KMS-11 (cell line): ENCODE data around the gene TOMM22.

Source experiments
- H2AFZ ChIP-seq: fragments of 200-600 bp; sonication (generic); 2 replicates; pipeline ENCODE4 v1.6.1; 2016; ENCODE audit warnings: antibody characterized with exemption, mixed run types, low read depth
- H3K27ac ChIP-seq: fragments of 200-600 bp; sonication (generic); 2 replicates; pipeline ENCODE4 v1.6.1; 2016; ENCODE audit warnings: mild to moderate bottlenecking, mixed run types
- H3K27me3 ChIP-seq: fragments of 200-600 bp; sonication (generic); 2 replicates; pipeline ENCODE4 v1.6.1; 2017; ENCODE audit warnings: mild to moderate bottlenecking, low read depth, mixed run types, moderate library complexity; ENCODE audit not compliant: insufficient read depth
- H3K36me3 ChIP-seq: fragments of 200-600 bp; sonication (generic); 2 replicates; pipeline ENCODE4 v1.6.1; 2017; ENCODE audit warnings: mild to moderate bottlenecking, mixed run types; ENCODE audit not compliant: insufficient read depth
- H3K4me1 ChIP-seq: fragments of 200-600 bp; sonication (generic); 2 replicates; pipeline ENCODE4 v1.6.1; 2016; ENCODE audit warnings: mild to moderate bottlenecking, low read depth, mixed run types; ENCODE audit not compliant: poor library complexity, severe bottlenecking
- H3K4me2 ChIP-seq: fragments of 200-600 bp; sonication (generic); 2 replicates; pipeline ENCODE4 v1.7.0; 2016; ENCODE audit warnings: mild to moderate bottlenecking, mixed run types
- H3K4me3 ChIP-seq: fragments of 200-600 bp; sonication (generic); IDR thresholded peaks from 2 replicates; pipeline ENCODE4 v1.6.1; 2017; ENCODE audit warnings: low read depth, low read length, mixed read lengths; ENCODE audit not compliant: insufficient read depth
- H3K79me2 ChIP-seq: fragments of 200-600 bp; sonication (generic); 2 replicates; pipeline ENCODE4 v1.6.1; 2016; ENCODE audit warnings: low read depth, mixed run types; ENCODE audit not compliant: insufficient read depth
- H3K9ac ChIP-seq: fragments of 200-600 bp; sonication (generic); 2 replicates; pipeline ENCODE4 v1.6.1; 2016; ENCODE audit warnings: mild to moderate bottlenecking, mixed run types
- H4K20me1 ChIP-seq: fragments of 200-600 bp; sonication (generic); 2 replicates; pipeline ENCODE4 v1.6.1; 2016; ENCODE audit warnings: mild to moderate bottlenecking, mixed run types; ENCODE audit not compliant: insufficient read depth
- TF ChIP-seq, protein P1 (sequence below): fragments of 200-600 bp; sonication (generic); conservative IDR thresholded peaks from 2 replicates; pipeline ENCODE4 v1.6.1; 2017; ENCODE audit warnings: low read depth, mild to moderate bottlenecking, antibody characterized with exemption, low read length, moderate library complexity, mixed read lengths

The TOMM22 gene

DNA sequence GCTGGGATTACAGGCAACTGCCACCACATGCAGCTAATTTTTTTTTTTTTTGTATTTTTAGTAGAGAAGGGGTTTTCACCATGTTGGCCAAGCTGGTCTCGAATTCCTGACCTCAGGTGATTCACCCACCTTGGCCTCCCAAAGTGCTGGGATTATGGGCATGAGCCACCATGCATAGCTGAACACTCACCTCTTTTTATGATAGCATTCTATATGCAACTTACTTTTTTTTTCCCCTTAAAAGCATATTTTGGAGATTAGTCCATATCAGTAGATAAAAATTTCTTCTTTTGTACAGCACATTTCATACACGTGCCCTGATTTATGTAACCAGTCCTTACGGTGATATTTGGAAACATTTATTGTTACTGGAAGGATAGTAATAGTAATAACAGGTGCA is 38.6 kb downstream of the TOMM22 start:
- Histone ChIP-seq H4K20me1 (no peaks in the 10 kb centered on the region), H3K36me3 (peaks cover 7% of the 10 kb centered on the region; the same call in 1 of the 2 replicates)

DNA sequence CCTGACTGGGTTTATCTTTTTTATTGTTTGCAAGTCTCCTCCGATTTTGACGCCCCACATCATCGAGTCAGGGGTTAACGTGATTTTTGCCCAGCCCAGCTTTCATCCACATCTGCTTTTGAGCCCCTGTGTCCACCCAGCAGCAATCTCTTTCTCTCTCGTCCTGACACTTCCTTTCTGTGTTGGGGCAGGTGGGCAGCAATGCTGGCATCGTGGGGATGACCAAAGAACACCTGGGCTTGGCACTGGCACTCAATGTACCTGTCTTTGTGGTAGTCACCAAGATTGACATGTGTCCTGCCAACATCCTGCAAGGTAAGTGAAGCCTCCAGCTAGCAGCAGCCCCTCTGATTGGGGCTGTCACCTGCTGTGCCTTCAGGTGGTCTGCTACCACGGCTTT is 39.8 kb downstream of the TOMM22 start:
- Histone ChIP-seq H3K4me3 (no peak overlapping the region), H3K27me3 (no peaks in the 10 kb centered on the region), H3K4me2 (no peak overlapping the region), H3K36me3 (peaks cover 7% of the 10 kb centered on the region; the same call in 1 of the 2 replicates), H3K27ac (no peak overlapping the region), H4K20me1 (no peaks in the 10 kb centered on the region), H2AFZ (no peak overlapping the region), H3K79me2 (no peaks in the 10 kb centered on the region), H3K4me1 (no peaks in the 10 kb centered on the region), H3K9ac (no peak overlapping the region)
- TF ChIP-seq, protein P1, sequence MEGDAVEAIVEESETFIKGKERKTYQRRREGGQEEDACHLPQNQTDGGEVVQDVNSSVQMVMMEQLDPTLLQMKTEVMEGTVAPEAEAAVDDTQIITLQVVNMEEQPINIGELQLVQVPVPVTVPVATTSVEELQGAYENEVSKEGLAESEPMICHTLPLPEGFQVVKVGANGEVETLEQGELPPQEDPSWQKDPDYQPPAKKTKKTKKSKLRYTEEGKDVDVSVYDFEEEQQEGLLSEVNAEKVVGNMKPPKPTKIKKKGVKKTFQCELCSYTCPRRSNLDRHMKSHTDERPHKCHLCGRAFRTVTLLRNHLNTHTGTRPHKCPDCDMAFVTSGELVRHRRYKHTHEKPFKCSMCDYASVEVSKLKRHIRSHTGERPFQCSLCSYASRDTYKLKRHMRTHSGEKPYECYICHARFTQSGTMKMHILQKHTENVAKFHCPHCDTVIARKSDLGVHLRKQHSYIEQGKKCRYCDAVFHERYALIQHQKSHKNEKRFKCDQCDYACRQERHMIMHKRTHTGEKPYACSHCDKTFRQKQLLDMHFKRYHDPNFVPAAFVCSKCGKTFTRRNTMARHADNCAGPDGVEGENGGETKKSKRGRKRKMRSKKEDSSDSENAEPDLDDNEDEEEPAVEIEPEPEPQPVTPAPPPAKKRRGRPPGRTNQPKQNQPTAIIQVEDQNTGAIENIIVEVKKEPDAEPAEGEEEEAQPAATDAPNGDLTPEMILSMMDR = no peak

More for the DNA sequence above, 38.6 kb downstream of the TOMM22 start:
- Histone ChIP-seq H3K4me2 (no peak overlapping the region), H3K27me3 (no peaks in the 10 kb centered on the region), H3K27ac (no peak overlapping the region), H3K4me1 (no peaks in the 10 kb centered on the region), H3K79me2 (0 out of 2 replicates have a peak, but pooled peaks cover 1% of the 10 kb centered on the region), H3K4me3 (no peak overlapping the region), H3K9ac (no peak overlapping the region), H2AFZ (no peak overlapping the region)
- TF ChIP-seq, protein P1 = no peak

DNA sequence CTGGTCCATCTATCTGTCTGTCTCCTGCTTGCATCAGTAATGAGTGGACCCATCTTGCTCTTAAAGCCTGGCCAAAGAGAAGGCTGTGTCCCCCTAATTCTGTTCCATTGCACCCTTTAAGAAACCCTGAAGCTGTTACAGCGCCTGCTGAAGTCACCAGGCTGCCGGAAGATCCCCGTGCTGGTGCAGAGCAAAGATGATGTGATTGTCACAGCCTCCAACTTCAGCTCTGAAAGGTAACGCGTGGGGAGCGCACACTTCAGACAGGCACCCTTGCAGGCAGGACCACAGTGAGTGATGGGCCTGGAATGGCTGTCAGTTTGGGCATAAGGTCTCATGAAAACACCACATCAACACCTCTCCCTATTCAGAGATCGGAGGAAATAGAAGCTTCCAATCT is 42.4 kb downstream of the TOMM22 start:
- Histone ChIP-seq H2AFZ (no peak overlapping the region), H3K4me1 (no peaks in the 10 kb centered on the region)

DNA sequence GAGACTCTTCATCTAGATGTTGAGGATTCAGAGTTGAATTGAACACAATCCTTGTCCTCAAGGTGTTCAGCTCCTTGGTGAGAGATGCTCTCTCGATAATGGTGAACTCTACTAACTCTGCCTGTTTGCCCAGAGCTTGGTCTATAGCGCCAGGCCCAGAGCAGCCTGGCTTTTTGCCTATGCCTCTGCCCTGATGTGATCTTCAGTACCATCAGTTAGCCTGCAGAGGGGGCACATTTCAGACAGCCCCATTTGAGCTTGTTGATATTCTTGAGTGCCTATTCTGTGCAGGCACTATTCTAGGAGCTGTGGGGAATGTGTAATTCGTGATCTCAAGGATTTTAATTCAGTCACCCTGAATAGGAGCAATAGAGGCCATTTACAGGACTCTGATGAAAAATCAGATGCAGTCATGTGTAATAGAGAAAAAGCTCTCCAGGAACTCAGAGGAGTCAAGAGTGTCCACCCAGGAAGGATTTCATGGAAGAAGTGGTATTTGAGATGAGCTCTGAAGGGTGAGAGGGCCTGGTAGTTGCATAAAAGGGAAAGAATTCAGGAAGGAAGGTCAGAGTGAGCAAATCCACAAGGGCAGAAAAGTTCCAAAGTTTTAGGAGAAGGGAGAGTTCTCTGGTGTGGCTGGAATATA is 43.3 kb downstream of the TOMM22 start:
- Histone ChIP-seq H3K4me1 (no peaks in the 10 kb centered on the region), H3K4me2 (no peak overlapping the region), H3K36me3 (peaks cover 10% of the 10 kb centered on the region; the same call in 1 of the 2 replicates), H3K27ac (no peak overlapping the region), H3K4me3 (no peak overlapping the region), H2AFZ (no peak overlapping the region), H3K79me2 (no peaks in the 10 kb centered on the region), H3K9ac (no peak overlapping the region), H3K27me3 (no peaks in the 10 kb centered on the region), H4K20me1 (no peaks in the 10 kb centered on the region)
- TF ChIP-seq, protein P1 = peak; percentile 76

More for the DNA sequence above, 42.4 kb downstream of the TOMM22 start:
- Histone ChIP-seq H4K20me1 (no peaks in the 10 kb centered on the region), H3K27ac (no peak overlapping the region), H3K79me2 (no peaks in the 10 kb centered on the region), H3K9ac (no peak overlapping the region), H3K36me3 (peaks cover 10% of the 10 kb centered on the region; the same call in 1 of the 2 replicates), H3K27me3 (no peaks in the 10 kb centered on the region), H3K4me3 (no peak overlapping the region), H3K4me2 (no peak overlapping the region)
- TF ChIP-seq, protein P1 = no peak
